Measurements from ENCODE around the gene CDHR5. TPM values are rescaled to one million over a fixed set of nuclear protein-coding genes. Genes with fewer than 3 reads are reported as not detected.

The CDHR5 gene
- total RNA-seq, 1 donor from 2014 or later = not detected

Small RNA genes lying within 50 kb of the gene (microRNA-seq; reads per million reads assigned to microRNA genes)
- 215 reads per million, percentile 65 among the genes with 10 or more reads in this experiment for gene MIR210 (ENCODE audit: borderline number of aligned reads)

Other genes starting within 250 kb of the CDHR5 start
- 23.1 TPM for gene PKP3, start 230.7 kb downstream of the CDHR5 start, total RNA-seq
- gene SIGIRR, start 210.0 kb downstream of the CDHR5 start, total RNA-seq = 91.8 TPM
- gene ANO9, start 182.9 kb downstream of the CDHR5 start, total RNA-seq = 21.6 TPM
- gene PTDSS2, start 174.7 kb downstream of the CDHR5 start, total RNA-seq = 32.9 TPM
- gene RNH1, start 117.7 kb downstream of the CDHR5 start, total RNA-seq = 237 TPM
- 36.3 TPM for gene HRAS, start 89.4 kb downstream of the CDHR5 start, total RNA-seq
- gene LRRC56, start 87.4 kb downstream of the CDHR5 start, total RNA-seq = 7.6 TPM
- 6.0 TPM for gene LMNTD2, start 64.2 kb downstream of the CDHR5 start, total RNA-seq
- gene RASSF7, start 64.0 kb downstream of the CDHR5 start, total RNA-seq = 71.5 TPM
- 31.5 TPM for gene PHRF1, start 48.5 kb downstream of the CDHR5 start, total RNA-seq
- gene IRF7, start 9.0 kb downstream of the CDHR5 start, total RNA-seq = 84.8 TPM
- not detected for gene SCT, start 2.2 kb upstream of the CDHR5 start, total RNA-seq
- gene DRD4, start 12.3 kb upstream of the CDHR5 start, total RNA-seq = 1.3 TPM
- gene DEAF1, start 70.3 kb upstream of the CDHR5 start, total RNA-seq = 32.0 TPM
- 33.9 TPM for gene TMEM80, start 70.9 kb upstream of the CDHR5 start, total RNA-seq
- gene EPS8L2, start 81.3 kb upstream of the CDHR5 start, total RNA-seq = 156 TPM
- 218 TPM for gene TALDO1, start 122.5 kb upstream of the CDHR5 start, total RNA-seq
- gene GATD1, start 152.5 kb upstream of the CDHR5 start, total RNA-seq = 46.7 TPM
- not detected for gene CEND1, start 165.1 kb upstream of the CDHR5 start, total RNA-seq
- 18.2 TPM for gene SLC25A22, start 173.3 kb upstream of the CDHR5 start, total RNA-seq
- 12.6 TPM for gene PIDD1, start 180.3 kb upstream of the CDHR5 start, total RNA-seq
- gene RPLP2, start 185.0 kb upstream of the CDHR5 start, total RNA-seq = 1,518 TPM
- gene PNPLA2, start 194.0 kb upstream of the CDHR5 start, total RNA-seq = 137 TPM
- 43.6 TPM for gene CRACR2B, start 203.0 kb upstream of the CDHR5 start, total RNA-seq
- gene CD151, start 208.0 kb upstream of the CDHR5 start, total RNA-seq = 387 TPM
- gene POLR2L, start 217.6 kb upstream of the CDHR5 start, total RNA-seq = 127 TPM
- gene TSPAN4, start 217.9 kb upstream of the CDHR5 start, total RNA-seq = 140 TPM